ENCODE measurements around the gene PAIP2. TPM values are rescaled to one million over a fixed set of nuclear protein-coding genes. Genes with fewer than 3 reads are reported as not detected.

Gene PAIP2
- total RNA-seq = 48.4 and 72.7 TPM in 2 replicates

GRCh38 chr5:139341689-139342422, at the start of gene PAIP2:
Gene PAIP2 (plus strand): TSS chr5:139341854. CDS start chr5:139363785, 21,931 bp downstream.

DNA sequence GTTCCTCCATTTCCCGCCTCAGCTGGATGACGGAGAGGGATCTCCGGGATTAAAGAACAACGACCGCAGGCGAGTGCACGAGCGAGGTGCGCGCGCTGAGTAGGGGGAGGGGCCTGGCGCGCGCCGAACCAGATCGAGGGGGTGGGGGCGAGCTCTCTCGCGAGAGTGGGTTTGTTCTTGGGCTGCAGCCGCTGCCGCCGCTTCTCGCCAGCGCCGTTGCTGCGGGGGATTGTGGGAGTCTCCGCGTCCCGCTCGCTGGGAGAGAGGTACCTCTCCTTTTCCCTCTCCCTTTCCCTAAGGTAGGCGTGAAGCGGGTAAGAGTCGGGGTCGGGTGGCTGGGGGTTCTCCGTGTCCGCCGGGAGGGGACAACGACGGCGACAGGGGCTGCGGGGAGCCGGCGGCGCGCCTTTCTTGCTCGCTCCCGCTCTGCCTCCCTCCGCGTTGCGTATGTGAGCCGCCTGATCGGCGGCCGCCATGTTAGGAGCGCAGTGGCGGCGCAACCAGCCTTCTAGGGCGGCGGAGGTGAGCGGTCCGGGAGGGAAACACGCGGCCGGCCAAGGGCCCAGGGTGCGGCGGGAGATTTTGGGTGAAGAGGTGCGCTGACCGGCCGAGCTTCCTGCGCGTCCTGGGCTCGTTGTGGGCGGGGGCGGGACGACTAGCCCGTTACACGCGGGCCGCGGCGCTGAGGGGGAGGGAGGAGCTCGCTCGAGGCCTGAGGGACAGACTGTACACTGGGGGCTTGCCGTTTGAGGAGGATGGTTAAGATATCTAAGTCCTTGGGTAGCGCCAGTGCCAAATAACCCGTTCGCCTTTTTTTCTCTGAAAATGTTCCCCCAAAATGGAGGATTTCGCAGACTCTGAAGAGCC, 47.9 kb upstream of the PAIP2 start, which contains the start of gene MATR3:
Gene MATR3 (plus strand): TSS at position 234 of the 867 bp plus-strand sequence. CDS start 13,676 bp downstream, outside the sequence.

DNA sequence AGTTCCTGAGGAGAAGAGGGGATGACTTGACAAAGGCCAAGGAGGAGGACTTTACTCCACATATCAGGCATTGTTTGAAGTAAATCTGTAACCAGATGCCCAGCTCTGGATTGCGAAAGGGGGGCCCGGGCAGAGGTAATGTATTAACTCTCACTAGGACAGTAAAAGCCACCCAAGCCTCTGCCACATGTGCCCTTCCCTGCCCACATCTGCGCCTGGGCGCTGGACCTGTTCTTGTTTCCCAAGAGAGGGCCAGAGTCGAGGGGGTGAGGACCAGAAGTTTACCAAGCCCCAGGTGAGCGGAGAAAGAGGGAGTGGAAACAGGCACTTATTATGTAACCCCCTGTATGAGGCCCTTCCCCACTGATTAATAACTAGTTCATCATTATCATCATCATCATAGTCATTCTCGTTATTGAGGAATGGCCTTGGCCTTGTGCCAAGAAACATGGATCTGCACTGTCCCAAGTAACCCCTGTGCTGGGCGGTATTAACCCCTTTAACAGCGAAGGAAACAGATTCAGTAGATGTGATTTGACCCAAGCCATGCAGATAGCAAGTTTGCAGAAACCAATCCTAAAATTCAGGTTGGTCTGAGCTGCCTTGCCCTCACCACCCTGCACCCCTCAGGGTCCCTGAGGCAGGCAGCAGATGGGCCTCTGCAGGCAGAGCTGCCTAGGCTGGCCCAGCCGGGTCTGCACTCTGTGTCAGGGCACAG, 41.8 kb downstream of the PAIP2 start, which contains the start of gene SLC23A1:
Gene SLC23A1 (minus strand): TSS at position 23 of the 718 bp plus-strand sequence. CDS start 44 bp downstream, outside the sequence.

GRCh38 chr5:139389701-139390638, 48.3 kb downstream of the PAIP2 start, which contains the start of gene MZB1:
Gene MZB1 (minus strand): TSS chr5:139389913. CDS start chr5:139389856, 57 bp downstream.

DNA sequence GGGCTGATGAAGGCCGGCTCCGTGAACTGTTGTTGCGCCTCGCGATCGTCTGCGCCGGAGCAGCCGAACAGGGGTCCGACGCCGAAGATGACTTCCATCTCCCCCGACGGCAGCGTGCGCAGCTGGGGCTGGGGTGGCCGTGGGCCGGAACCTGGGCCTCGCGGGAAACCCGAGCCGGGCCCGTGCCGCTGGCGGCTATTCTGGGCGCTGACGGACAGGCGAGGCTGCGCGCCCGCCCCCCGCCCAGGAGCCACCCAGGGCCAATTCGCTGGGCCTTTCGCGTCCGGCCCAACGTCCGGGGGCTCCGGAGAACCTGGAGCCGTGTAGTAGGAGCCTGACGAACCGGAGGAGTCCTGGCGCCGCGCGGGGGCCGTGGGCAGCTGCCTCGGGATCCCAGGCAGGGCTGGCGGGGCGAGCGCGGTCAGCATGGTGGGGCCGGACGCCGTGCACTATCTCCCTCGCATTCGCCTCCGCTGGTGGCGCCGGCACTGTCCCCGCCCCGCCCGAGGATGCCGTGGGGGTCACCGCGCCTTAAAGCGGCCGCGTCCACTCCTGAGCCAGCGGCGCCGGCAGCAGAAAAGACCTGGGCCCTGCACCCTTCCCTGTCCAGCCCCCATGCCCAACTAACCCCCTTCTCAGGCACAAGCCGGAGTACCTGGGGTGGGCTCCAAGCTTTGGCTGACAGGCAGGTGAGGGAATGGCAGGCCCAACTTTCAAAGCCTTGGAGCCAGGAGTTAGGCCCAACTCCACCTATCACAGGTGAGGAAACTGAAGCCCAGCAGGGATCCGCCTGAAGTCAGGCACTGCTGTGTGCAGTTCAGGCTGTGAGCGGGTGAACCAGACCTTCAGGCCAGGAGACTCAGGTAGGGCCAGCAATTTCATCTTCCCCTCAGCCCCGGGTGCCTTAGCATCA, 53.3 kb downstream of the PAIP2 start, which contains the start of gene PROB1:
Gene PROB1 (minus strand): TSS at position 451 of the 913 bp plus-strand sequence. CDS start 23 bp downstream, at position 428.

DNA sequence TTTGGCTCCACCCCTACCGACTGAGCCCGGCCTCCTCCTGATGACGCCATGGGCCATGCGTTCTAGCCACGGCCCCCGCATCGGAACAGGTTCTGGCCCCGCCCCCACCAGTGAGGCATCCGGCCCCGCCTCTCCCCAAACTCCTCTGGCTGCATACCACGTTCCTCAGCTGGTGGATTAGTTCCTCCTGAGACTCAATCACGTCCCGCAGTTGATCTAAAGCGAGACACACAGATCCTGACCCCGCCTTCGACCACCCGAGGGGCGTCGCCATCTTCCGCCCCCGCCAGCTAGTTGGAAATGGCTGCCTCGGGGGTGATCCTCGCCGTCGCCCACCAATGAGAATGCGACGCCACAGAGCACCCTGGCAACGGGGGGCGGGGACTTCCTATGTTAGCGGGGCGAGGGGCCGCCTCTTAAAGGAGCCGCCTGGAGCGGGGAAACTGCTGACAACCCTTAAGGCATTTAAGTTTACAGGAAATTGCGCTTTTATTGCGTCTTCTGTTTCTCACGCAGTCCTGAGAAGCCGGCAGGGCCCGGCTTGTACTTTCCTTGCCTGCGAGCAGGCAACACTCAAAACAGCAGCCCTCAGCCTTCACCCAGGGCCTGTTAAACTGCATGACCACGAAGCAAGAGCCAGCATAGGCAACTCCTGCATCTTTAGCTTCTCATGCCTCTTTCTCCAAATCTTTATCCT, 62.3 kb downstream of the PAIP2 start, which contains the start of gene SPATA24:
Gene SPATA24 (minus strand): TSS at position 303 of the 697 bp plus-strand sequence. CDS start 29 bp downstream, at position 274.

Other genes starting within 250 kb of the PAIP2 start
- 71.2 and 72.1 TPM in 2 replicates for gene SIL1, start 143.5 kb upstream of the PAIP2 start, total RNA-seq
- gene MATR3, start 48.1 kb upstream of the PAIP2 start, total RNA-seq = 187 and 199 TPM in 2 replicates
- gene SLC23A1, start 41.4 kb downstream of the PAIP2 start, total RNA-seq = not detected in 2 replicates
- 0.29 TPM in 1 of 2 replicates, not detected in the other for gene MZB1, start 48.1 kb downstream of the PAIP2 start, total RNA-seq
- gene PROB1, start 53.2 kb downstream of the PAIP2 start, total RNA-seq = 2.3 and 2.8 TPM in 2 replicates
- gene SPATA24, start 62.2 kb downstream of the PAIP2 start, total RNA-seq = 0.29 and 4.3 TPM in 2 replicates
- gene DNAJC18, start 97.7 kb downstream of the PAIP2 start, total RNA-seq = 3.5 and 11.7 TPM in 2 replicates
- not detected in 2 replicates for gene ECSCR, start 120.9 kb downstream of the PAIP2 start, total RNA-seq
- gene SMIM33, start 129.2 kb downstream of the PAIP2 start, total RNA-seq = not detected in 2 replicates
- gene STING1, start 140.9 kb downstream of the PAIP2 start, total RNA-seq = 43.0 and 48.2 TPM in 2 replicates
- 90.8 and 101 TPM in 2 replicates for gene UBE2D2, start 219.5 kb downstream of the PAIP2 start, total RNA-seq